Measurements from ENCODE around the gene GIMAP6. TPM values are rescaled to one million over a fixed set of nuclear protein-coding genes. Genes with fewer than 3 reads are reported as not detected.

GIMAP6 gene
- total and polyA plus RNA-seq, 2 of the 13 experiments (the other 11 are each of a cell fraction or from before 2014, with no cell fraction given) = not detected

DNA sequence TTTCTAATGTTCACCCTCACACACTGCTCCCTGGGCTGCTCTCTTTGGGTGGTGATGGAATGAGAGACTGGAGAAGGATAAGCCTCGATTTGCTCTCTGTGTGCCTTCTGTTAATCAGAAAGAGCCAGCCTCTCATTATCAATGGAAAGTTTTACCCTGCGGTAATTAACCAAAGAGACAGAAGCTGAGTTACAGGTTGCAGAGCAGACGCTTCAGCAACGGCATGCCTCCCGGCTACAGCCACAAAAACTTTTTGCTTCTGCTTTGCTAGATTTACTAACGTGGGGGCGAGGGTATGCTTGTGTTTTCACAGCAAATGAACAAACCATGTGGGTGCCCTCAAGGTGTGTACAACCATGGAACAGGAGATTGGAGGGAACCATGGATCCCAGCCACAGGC lies 47.0 kb downstream of the GIMAP6 start (continued):
- TF ChIP-seq ZNF609 (CRISPR knock-in tag; IDR thresholded peaks at IDR 0.05; ENCODE audit: borderline replicate concordance) (no peak), ZNF512B (CRISPR knock-in tag; IDR thresholded peaks at IDR 0.05; ENCODE audit: borderline replicate concordance) (no peak), ZSCAN25 (CRISPR knock-in tag; IDR thresholded peaks at IDR 0.05) (no peak), GABPA (IDR thresholded peaks at IDR 0.05; ENCODE audit: low read depth, low read length) (no peak), GABPA (CRISPR knock-in tag; IDR thresholded peaks at IDR 0.05; ENCODE audit: low read depth) (no peak)
